Esophagus (tissue), 2 donors: ENCODE results near the gene BMI1. TPM values are rescaled to one million over a fixed set of nuclear protein-coding genes. Genes with fewer than 3 reads are reported as not detected.
A peak's percentile ranks its signal among the peaks of the same experiment; 100 is the strongest.

Experiments
- H3K27ac ChIP-seq, 2 donors: one replicate each; pipeline ENCODE4 v1.5.1; 2013; ENCODE audit warnings: low read depth in 2 of 2, mild to moderate bottlenecking in 2 of 2, inconsistent platforms in 1 of 2, low read length in 1 of 2, moderate library complexity in 1 of 2
- H3K27me3 ChIP-seq, 2 donors: one replicate each; pipeline ENCODE4 v1.6.1; 2013; ENCODE audit warnings: low read length in 2 of 2, control low read depth in 1 of 2, mild to moderate bottlenecking in 1 of 2; ENCODE audit not compliant: insufficient read depth in 2 of 2, control insufficient read depth in 1 of 2
- H3K36me3 ChIP-seq, 2 donors: one replicate each; pipeline ENCODE4 v1.6.1; 2013; ENCODE audit warnings: low read length in 1 of 2; ENCODE audit not compliant: control insufficient read depth in 2 of 2, insufficient read depth in 2 of 2
- H3K4me1 ChIP-seq, 2 donors: one replicate each; pipeline ENCODE4 v1.6.1; 2013; ENCODE audit warnings: low read length in 1 of 2; ENCODE audit not compliant: control insufficient read depth in 2 of 2, insufficient read depth in 2 of 2
- H3K4me3 ChIP-seq, 2 donors: one replicate each; pipeline ENCODE4 v1.5.1; 2013; ENCODE audit warnings: low read length in 2 of 2, mild to moderate bottlenecking in 2 of 2, low read depth in 1 of 2, moderate library complexity in 1 of 2
- H3K9me3 ChIP-seq, 2 donors: one replicate each; pipeline ENCODE4 v1.6.1; 2013; ENCODE audit warnings: mild to moderate bottlenecking in 2 of 2, low read depth in 1 of 2, low read length in 1 of 2, moderate library complexity in 1 of 2; ENCODE audit not compliant: control insufficient read depth in 2 of 2, insufficient read depth in 1 of 2
- WGBS, 2 donors: extraction: QIAGEN DNeasy Blood & Tissue Kit; methylation state at CpG; one replicate each; pipeline ENCODE4 v1.1.7; 2013; 5-methylcytosine and 5-hydroxymethylcytosine counted together
- polyA plus RNA-seq, 2 donors: library from polyadenylated mRNA; stranded (reverse); fragments of 200-250 nt; gene quantifications; one replicate each; pipeline ENCODE4 v1.2.3, GENCODE V29; 2013
- donor health status: healthy with polysubstance abuse.
- donor health status: Bipolar disorder and iron deficiency.

BMI1 gene
- polyA plus RNA-seq, 2 donors = 9.8 to 11.3 TPM

DNA sequence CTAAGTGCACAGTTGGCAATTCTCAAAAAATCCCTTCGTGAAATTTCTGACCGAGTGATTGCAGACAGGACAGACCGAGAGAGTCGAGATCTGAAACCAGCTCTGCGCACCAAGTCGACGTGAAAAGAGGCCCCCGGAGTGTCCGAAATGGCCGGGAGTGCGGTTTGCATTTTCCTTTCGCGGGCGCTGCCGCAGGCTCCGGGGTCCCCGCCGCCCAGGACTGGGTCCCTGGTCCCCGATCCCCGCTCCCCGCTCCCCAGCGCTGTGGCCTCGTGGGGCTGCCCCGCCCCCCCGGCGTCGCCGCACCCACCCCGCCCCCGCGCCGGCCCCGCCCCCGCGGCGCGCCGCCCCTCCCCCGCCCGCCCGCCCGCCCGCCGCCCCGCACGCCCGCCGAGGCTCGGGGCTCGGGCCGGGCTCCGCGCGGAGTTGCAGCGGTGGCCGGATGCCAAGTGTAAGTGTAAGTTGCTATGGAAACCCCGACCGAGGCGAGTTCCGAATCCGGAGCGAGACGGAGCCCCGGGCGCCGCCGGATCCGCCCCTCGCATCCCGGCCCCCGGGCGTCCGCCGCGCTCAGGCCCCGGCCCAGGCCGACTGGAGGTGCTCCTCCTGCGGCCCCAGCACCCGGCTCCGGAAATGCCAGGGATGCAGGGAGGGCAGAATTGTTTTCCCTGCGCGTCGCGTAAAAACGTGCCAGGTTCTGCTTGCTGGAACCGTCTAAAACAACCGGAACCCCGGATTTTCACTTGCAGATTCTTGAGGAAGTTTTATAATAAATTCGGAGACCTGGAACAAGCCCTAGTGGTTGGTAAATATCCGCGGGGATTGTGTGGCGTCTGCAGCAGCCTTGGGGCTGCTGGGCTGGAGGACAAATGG lies 4.6 kb downstream of the BMI1 start:
- peaks cover 0 to 7% of the 10 kb centered on the region in 2 donors for H3K27me3 ChIP-seq
- H3K4me3 ChIP-seq = peak overlapping the region; percentile 48 to 75
- H3K27ac ChIP-seq = peak overlapping the region; percentile 65 to 73
- peaks cover 0 to 3% of the 10 kb centered on the region in 2 donors for H3K36me3 ChIP-seq
- 1% methylated on average over 70 to 92 of the region's 92 CpGs for WGBS, 2 donors
- no peaks in the 10 kb centered on the region for H3K4me1 ChIP-seq
- no peaks in the 10 kb centered on the region for H3K9me3 ChIP-seq

- Histone ChIP-seq H3K4me3 (peak overlapping the region in 1 of 2 donors; percentile 75), H3K27me3 (peaks cover 0 to 7% of the 10 kb centered on the region in 2 donors), H3K27ac (peak overlapping the region; percentile 65 to 73), H3K9me3 (no peaks in the 10 kb centered on the region), H3K4me1 (no peaks in the 10 kb centered on the region), H3K36me3 (peaks cover 0 to 3% of the 10 kb centered on the region in 2 donors)
- 66% methylated on average over 8 of the region's 8 CpGs for WGBS, 2 donors
These were observed 5.3 kb downstream of the BMI1 start for GRCh38 chr10:22326145-22326702.

GRCh38 chr10:22329150-22329549 lies 8.3 kb downstream of the BMI1 start:
- H3K4me3 ChIP-seq = no peak overlapping the region
- WGBS, 2 donors = 97 to 98% methylated on average over 3 of the region's 3 CpGs
- H3K27ac ChIP-seq = no peak overlapping the region
- H3K9me3 ChIP-seq = peaks cover 0 to under 1% of the 10 kb centered on the region in 2 donors
- no peaks in the 10 kb centered on the region for H3K4me1 ChIP-seq
- peaks cover 0 to 3% of the 10 kb centered on the region in 2 donors for H3K36me3 ChIP-seq
- H3K27me3 ChIP-seq = no peaks in the 10 kb centered on the region

- Histone ChIP-seq H3K27ac (no peak overlapping the region), H3K4me3 (no peak overlapping the region), H3K9me3 (peaks cover 0 to 3% of the 10 kb centered on the region in 2 donors), H3K4me1 (peaks cover 3 to 15% of the 10 kb centered on the region in 2 donors), H3K36me3 (peaks cover 0 to 3% of the 10 kb centered on the region in 2 donors), H3K27me3 (peaks cover 0 to 19% of the 10 kb centered on the region in 2 donors)
- WGBS, 2 donors = 94% methylated on average over 7 of the region's 7 CpGs
These were observed 11.3 kb downstream of the BMI1 start for GRCh38 chr10:22332116-22332692.

DNA sequence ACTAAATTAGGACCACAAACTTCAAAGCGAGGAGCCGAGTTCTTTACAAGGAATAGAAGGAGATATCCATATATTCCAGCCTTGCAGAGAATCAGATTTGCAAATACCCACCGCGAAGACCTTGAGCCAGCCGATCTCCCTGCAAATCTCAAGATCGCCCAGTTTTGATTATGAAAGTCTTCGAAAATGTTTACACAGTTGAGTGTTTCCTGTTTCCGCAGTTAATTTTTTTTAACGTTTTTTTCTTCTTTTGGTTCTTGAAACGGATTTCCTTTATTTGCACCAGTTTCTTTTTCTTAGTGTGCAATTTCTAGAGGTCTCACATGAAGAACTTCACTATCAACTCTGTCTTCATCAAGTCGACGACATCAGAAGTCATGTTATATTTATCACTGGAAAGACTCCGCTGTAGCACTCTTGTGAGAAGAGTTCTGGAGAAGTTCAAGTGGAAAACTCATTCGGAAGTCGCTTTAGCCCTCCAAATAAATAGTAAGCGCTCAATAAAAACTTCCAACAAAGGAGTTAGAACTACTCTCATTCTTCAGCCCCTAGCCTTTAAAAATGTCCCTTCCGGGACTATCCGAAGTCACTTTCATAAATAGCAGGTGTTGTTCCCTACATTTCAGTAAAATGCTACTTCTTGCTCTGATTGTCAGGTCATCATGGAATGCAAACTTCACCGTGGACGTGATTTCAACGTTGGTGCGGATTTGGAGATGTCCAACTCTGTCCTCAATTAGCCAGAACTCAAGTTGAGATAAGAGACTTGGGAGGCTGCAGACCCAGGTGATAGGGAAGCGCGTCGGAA lies 12.5 kb downstream of the BMI1 start:
- Histone ChIP-seq H3K27ac (no peak overlapping the region), H3K36me3 (peaks cover 0 to 3% of the 10 kb centered on the region in 2 donors), H3K4me3 (no peak overlapping the region), H3K4me1 (peaks cover 3 to 15% of the 10 kb centered on the region in 2 donors), H3K9me3 (peaks cover 0 to 3% of the 10 kb centered on the region in 2 donors), H3K27me3 (peaks cover 0 to 21% of the 10 kb centered on the region in 2 donors)
- WGBS, 2 donors = 64 to 74% methylated on average over 25 of the region's 25 CpGs

DNA sequence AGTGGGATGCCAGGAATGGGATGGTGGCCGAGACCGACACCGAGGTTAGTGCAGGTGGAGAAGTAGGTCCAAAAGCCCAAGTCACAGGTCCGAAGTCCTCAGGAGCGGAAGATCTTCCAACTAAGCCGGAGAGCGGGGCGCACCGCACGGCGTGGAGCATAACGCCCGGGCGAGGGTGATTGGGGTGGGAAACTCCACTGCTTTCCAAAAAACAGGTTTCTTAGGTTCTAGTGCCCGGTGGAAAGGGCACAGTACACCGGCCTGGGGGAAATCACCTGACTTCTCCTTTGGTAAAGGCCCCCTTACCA lies 13.0 kb downstream of the BMI1 start:
- peaks cover 0 to 3% of the 10 kb centered on the region in 2 donors for H3K9me3 ChIP-seq
- peaks cover 0 to 21% of the 10 kb centered on the region in 2 donors for H3K27me3 ChIP-seq
- H3K4me1 ChIP-seq = peaks cover 3 to 15% of the 10 kb centered on the region in 2 donors
- WGBS, 2 donors = 74 to 81% methylated on average over 16 of the region's 16 CpGs
- no peak overlapping the region for H3K4me3 ChIP-seq
- no peak overlapping the region for H3K27ac ChIP-seq
- peaks cover 0 to 3% of the 10 kb centered on the region in 2 donors for H3K36me3 ChIP-seq

DNA sequence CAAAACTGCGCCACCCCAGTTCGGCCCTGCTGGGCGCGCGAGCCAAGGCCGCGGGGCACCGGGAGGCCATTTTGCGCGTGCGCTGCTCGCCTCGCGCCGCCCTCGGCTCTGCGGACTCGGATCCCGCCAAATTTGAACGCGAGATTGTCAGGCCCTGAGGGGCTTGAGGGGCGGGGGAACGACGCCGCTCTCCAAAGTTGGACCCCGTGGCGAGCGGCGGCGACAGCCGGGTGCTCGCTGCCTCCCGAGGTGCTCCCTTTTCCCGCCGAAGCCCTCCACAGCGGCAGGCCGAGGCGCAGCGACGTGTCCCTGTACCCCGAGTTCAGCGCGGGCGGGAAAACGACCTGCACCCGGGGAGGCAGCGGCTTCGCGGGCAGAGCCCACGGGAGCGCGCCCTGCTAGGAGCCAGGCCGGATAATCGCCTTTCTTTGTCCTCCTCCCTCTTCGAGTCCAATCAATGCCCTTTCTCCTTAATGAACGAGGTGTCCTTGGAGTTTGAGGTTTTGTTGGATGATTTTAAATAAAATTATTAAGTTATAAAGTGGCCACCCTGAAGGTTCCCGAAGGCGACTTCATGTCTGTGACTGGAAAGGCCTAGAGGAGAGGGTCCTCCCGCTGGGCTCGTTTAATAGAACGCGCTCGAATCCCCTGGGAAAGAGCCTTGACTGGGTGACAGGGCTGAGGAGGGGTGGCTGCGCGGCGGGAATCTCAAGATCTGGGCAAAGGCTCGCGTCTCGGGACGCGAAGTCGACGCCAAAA lies 13.7 kb downstream of the BMI1 start:
- H3K4me3 ChIP-seq = peak overlapping the region; percentile 53 to 62
- H3K36me3 ChIP-seq = no peaks in the 10 kb centered on the region
- peaks cover 0 to 3% of the 10 kb centered on the region in 2 donors for H3K9me3 ChIP-seq
- peaks cover 3 to 15% of the 10 kb centered on the region in 2 donors for H3K4me1 ChIP-seq
- peaks cover 0 to 21% of the 10 kb centered on the region in 2 donors for H3K27me3 ChIP-seq
- 13 to 29% methylated on average over 64 to 73 of the region's 73 CpGs for WGBS, 2 donors
- no peak overlapping the region for H3K27ac ChIP-seq

DNA sequence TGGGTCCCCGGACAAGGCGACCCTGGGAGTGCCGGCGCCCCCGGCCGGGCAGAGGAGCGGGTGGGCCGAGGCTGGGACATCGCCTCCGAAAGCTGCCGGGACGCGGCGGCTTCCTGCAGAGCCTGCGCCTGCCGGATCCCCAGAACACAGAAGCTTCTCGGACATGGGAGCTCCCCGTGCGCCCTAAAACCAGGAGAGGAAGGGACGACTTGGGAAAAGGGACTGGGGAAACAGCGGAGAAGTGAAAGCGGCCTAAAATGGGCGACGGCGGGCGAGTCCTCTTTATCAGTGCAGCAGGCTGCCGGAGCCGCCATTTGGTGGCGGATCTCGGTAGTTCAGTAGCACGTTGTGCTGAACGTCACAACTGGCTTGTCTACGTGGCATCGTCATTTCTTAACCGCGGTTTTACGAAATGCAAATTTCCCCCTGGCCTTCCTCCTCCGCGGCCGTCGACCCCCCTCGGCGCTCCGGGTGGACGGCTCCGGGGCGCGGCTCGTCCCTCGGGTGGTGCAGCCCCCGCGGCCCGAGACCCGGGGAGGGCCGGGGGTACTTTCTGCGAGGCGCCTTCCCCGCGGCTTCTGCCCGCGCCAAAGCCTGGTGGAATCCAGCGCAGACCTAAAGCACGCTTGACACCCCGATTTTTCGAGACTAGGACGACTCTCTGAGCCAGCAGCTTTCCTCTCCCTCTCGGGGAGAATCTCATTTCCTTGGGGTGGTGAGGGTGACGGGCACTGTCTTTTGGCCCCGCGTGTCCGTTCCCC lies 14.5 kb downstream of the BMI1 start:
- 3% methylated on average over 71 of the region's 71 CpGs for WGBS, 2 donors
- H3K27me3 ChIP-seq = peaks cover 0 to 21% of the 10 kb centered on the region in 2 donors
- no peaks in the 10 kb centered on the region for H3K36me3 ChIP-seq
- peaks cover 3 to 15% of the 10 kb centered on the region in 2 donors for H3K4me1 ChIP-seq
- peak overlapping the region; percentile 53 to 62 for H3K4me3 ChIP-seq
- H3K27ac ChIP-seq = no peak overlapping the region
- H3K9me3 ChIP-seq = peaks cover 0 to 3% of the 10 kb centered on the region in 2 donors
